Neural progenitor cell (in vitro differentiated cells): ENCODE data around the gene DSCAML1. TPM values are rescaled to one million over a fixed set of nuclear protein-coding genes. Genes with fewer than 3 reads are reported as not detected.

Experiments
- DNase-seq: peaks from one replicate; pipeline ENCODE4 v3.0.0-alpha.2; 2016; ENCODE audit warnings: low spot score
- H2AFZ ChIP-seq: fragments of 200-600 bp; sonication (generic); replicated peaks from 2 replicates; pipeline ENCODE4 v1.6.1; 2016; ENCODE audit warnings: antibody characterized with exemption
- H3F3A ChIP-seq: fragments of 200-600 bp; sonication (generic); 2 replicates; pipeline ENCODE4 v1.6.1; 2016; ENCODE audit warnings: antibody characterized with exemption, low read depth
- H3K27ac ChIP-seq: fragments of 200-600 bp; sonication (generic); 2 replicates; pipeline ENCODE4 v1.5.1; 2016; ENCODE audit warnings: mild to moderate bottlenecking
- H3K27me3 ChIP-seq: fragments of 200-600 bp; sonication (generic); 2 replicates; pipeline ENCODE4 v1.6.1; 2016; ENCODE audit warnings: mild to moderate bottlenecking, moderate library complexity
- H3K36me3 ChIP-seq: fragments of 200-600 bp; sonication (generic); 2 replicates; pipeline ENCODE4 v1.5.1; 2016
- H3K4me1 ChIP-seq: fragments of 200-600 bp; sonication (generic); 2 replicates; pipeline ENCODE4 v1.6.1; 2016; ENCODE audit warnings: mixed run types
- H3K4me2 ChIP-seq: fragments of 200-600 bp; sonication (generic); 2 replicates; pipeline ENCODE4 v1.6.1; 2016
- H3K4me3 ChIP-seq: fragments of 200-600 bp; sonication (generic); 2 replicates; pipeline ENCODE4 v1.5.1; 2016
- H3K79me2 ChIP-seq: fragments of 200-600 bp; sonication (generic); 2 replicates; pipeline ENCODE4 v1.6.1; 2016; ENCODE audit warnings: low read depth
- H3K9ac ChIP-seq: fragments of 200-600 bp; sonication (generic); 2 replicates; pipeline ENCODE4 v1.6.1; 2016
- H3K9me3 ChIP-seq: fragments of 200-600 bp; sonication (generic); 2 replicates; pipeline ENCODE4 v1.5.1; 2016; ENCODE audit warnings: low read depth
- H4K20me1 ChIP-seq: fragments of 200-600 bp; sonication (generic); 2 replicates; pipeline ENCODE4 v1.6.1; 2016; ENCODE audit warnings: low read depth
- H3K27ac Mint-ChIP-seq: 3 replicates; pipeline ENCODE4 v1.8.0; 2021; ENCODE audit warnings: mixed read lengths
- H3K27me3 Mint-ChIP-seq: 2 replicates; pipeline ENCODE4 v1.8.0; 2022; ENCODE audit warnings: low read depth, mild to moderate bottlenecking, inconsistent platforms, moderate library complexity, mixed read lengths; ENCODE audit not compliant: insufficient read depth
- H3K36me3 Mint-ChIP-seq: 3 replicates; pipeline ENCODE4 v1.8.0; 2021; ENCODE audit warnings: mixed read lengths
- H3K4me1 Mint-ChIP-seq: 3 replicates; pipeline ENCODE4 v1.8.0; 2021; ENCODE audit warnings: mixed read lengths
- H3K4me3 Mint-ChIP-seq: 3 replicates; pipeline ENCODE4 v1.8.0; 2021; ENCODE audit warnings: mild to moderate bottlenecking, moderate library complexity, mixed read lengths
- H3K9me3 Mint-ChIP-seq: 3 replicates; pipeline ENCODE4 v1.8.0; 2020; ENCODE audit warnings: mixed read lengths
- CTCF ChIP-seq: fragments of 200-600 bp; sonication (generic); IDR thresholded peaks from 2 replicates; pipeline ENCODE4 v1.5.1; 2017; ENCODE audit warnings: antibody characterized with exemption, mild to moderate bottlenecking
- EZH2 ChIP-seq: fragments of 200-600 bp; sonication (generic); IDR thresholded peaks from 2 replicates; pipeline ENCODE4 v1.6.1; 2017; ENCODE audit warnings: antibody characterized with exemption, mild to moderate bottlenecking, moderate library complexity
- EZH2phosphoT487 ChIP-seq: fragments of 200-600 bp; sonication (generic); IDR thresholded peaks from 2 replicates; pipeline ENCODE4 v1.6.1; 2017; ENCODE audit warnings: antibody characterized with exemption
- total RNA-seq: library from RNA; depleted of rRNA; stranded (reverse); fragments of >200 nt; gene quantifications from 2 replicates; pipeline ENCODE4 v1.2.3, GENCODE V29; 2015; ENCODE audit warnings: low replicate concordance

DSCAML1 gene
- total RNA-seq, 1 donor from 2014 or later, result 0.06 TPM

DNA sequence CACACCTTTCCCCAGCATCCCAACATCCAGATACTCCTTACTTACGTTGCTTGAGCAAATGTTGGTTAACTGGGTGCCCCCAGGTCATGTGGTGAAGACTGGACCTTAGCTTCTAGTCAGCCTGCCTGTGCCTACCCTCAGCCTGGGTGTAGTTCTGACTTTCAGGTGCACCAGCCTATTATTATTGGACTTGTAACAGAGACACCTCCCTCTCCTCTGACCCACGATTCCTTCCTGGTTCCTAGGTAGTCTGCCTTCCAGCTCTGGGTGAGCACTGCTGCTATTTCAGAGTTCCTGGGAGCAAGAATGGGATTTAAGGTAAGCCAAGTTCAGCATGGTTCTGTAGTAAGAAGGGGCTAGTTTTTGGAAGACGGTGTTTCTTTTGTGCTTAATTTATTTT lies 138.2 kb downstream of the DSCAML1 start:
- Mint-ChIP-seq H3K27ac (no peak overlapping the region), H3K36me3 (no peaks in the 10 kb centered on the region), H3K9me3 (no peaks in the 10 kb centered on the region), H3K27me3 (peaks cover 12% of the 10 kb centered on the region), H3K4me1 (peaks cover 28% of the 10 kb centered on the region), H3K4me3 (no peak overlapping the region)
- no peak for TF ChIP-seq CTCF
- no peak for TF ChIP-seq EZH2phosphoT487
- no peak for TF ChIP-seq EZH2
- no peak overlapping the region for H3K4me3 ChIP-seq
- no peaks in the 10 kb centered on the region for H3K27me3 ChIP-seq
- no peak overlapping the region for H2AFZ ChIP-seq
- no peaks in the 10 kb centered on the region for H4K20me1 ChIP-seq
- no peaks in the 10 kb centered on the region for H3K79me2 ChIP-seq
- no peak overlapping the region for H3K27ac ChIP-seq
- peaks cover 3% of the 10 kb centered on the region for H3F3A ChIP-seq
- peaks cover 25% of the 10 kb centered on the region for H3K4me1 ChIP-seq
- H3K4me2 ChIP-seq, result no peak overlapping the region
- no peak overlapping the region for H3K9ac ChIP-seq
- no peaks in the 10 kb centered on the region for H3K9me3 ChIP-seq
- no peaks in the 10 kb centered on the region for H3K36me3 ChIP-seq
- no peak for DNase-seq

- Histone ChIP-seq H3F3A (no peaks in the 10 kb centered on the region), H4K20me1 (no peaks in the 10 kb centered on the region), H3K27me3 (no peaks in the 10 kb centered on the region), H3K27ac (no peak overlapping the region), H3K4me2 (peak overlapping the region; percentile 54), H3K79me2 (no peaks in the 10 kb centered on the region), H3K9ac (no peak overlapping the region), H2AFZ (no peak overlapping the region), H3K4me3 (no peak overlapping the region), H3K4me1 (peaks cover 15% of the 10 kb centered on the region), H3K36me3 (no peaks in the 10 kb centered on the region), H3K9me3 (no peaks in the 10 kb centered on the region)
- TF ChIP-seq CTCF, result no peak
- TF ChIP-seq EZH2phosphoT487, result no peak
- TF ChIP-seq EZH2, result no peak
- Mint-ChIP-seq H3K4me1 (peaks cover 18% of the 10 kb centered on the region), H3K27me3 (peaks cover 7% of the 10 kb centered on the region), H3K4me3 (no peak overlapping the region), H3K36me3 (no peaks in the 10 kb centered on the region), H3K27ac (no peak overlapping the region), H3K9me3 (no peaks in the 10 kb centered on the region)
- DNase-seq, result peak; percentile 56
These were observed 139.2 kb downstream of the DSCAML1 start for GRCh38 chr11:117657794-117658193.

DNA sequence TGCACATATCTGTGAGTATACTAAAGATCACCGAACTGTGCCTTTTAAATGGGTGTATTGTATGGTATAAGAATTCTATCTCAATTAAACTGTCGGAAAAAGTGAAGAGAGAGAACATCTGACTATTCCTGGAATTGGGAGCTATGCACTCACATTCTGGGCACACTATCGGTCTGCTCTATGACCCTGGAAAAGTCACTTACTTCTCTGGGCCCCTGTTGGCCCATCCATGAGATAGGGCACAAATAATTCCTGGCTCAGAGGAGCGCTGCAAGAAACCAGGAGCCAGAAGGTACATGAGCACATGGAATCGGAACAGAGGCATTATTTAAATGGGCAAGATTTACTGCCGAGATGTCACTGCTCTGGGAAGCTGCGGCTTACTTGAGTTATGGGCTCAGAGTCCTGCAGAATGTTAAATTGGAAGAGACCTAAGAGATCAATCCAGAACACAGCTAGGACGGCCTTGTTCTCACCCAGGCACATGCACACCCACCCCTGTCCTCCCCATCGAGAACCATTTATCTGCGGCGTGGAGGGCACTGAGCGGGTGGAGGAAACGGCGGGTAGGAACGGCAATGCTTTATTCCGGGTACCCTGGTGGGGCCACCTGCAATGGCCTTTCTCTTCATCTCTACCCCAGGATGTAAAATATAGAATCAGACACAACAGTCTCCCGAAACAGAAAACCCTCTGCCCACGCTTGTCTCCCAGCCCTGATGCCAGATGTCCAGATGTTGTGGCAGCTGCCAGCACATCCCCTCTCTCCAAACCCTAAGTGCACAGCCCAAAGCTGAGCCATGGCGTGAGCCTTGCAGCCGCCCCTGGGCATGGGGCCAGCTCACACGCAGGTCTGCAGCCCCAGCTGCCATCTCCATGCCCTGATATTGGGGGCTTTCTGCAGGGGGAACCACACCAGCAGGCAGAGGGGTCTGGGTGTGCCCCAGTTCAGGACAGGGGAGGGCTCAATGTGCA lies 142.4 kb downstream of the DSCAML1 start:
- no peak overlapping the region for H3K4me3 Mint-ChIP-seq
- H3K9me3 ChIP-seq, result no peaks in the 10 kb centered on the region
- H3K4me1 Mint-ChIP-seq, result peaks cover 16% of the 10 kb centered on the region
- H3K79me2 ChIP-seq, result no peaks in the 10 kb centered on the region
- H3K27ac ChIP-seq, result no peak overlapping the region
- H3K9me3 Mint-ChIP-seq, result no peaks in the 10 kb centered on the region
- H3K27me3 Mint-ChIP-seq, result peaks cover 2% of the 10 kb centered on the region
- H3K36me3 ChIP-seq, result no peaks in the 10 kb centered on the region
- no peaks in the 10 kb centered on the region for H4K20me1 ChIP-seq
- H3K4me2 ChIP-seq, result no peak overlapping the region
- no peak overlapping the region for H3K9ac ChIP-seq
- H3K27ac Mint-ChIP-seq, result no peak overlapping the region
- DNase-seq, result no peak
- no peak for TF ChIP-seq CTCF
- TF ChIP-seq EZH2, result no peak
- no peak for TF ChIP-seq EZH2phosphoT487
- H3K4me3 ChIP-seq, result no peak overlapping the region
- no peaks in the 10 kb centered on the region for H3K36me3 Mint-ChIP-seq
- no peaks in the 10 kb centered on the region for H3F3A ChIP-seq
- H3K4me1 ChIP-seq, result peaks cover 14% of the 10 kb centered on the region
- no peaks in the 10 kb centered on the region for H3K27me3 ChIP-seq
- H2AFZ ChIP-seq, result no peak overlapping the region
